ENCODE data around the gene PAXX.

PAXX gene

GRCh38 chr9:136982232-136983051, 9.8 kb upstream of the PAXX start, which contains the start of gene LCNL1:
TSS of gene LCNL1 (plus strand) at chr9:136982993. CDS start at chr9:136983587, 594 bp downstream.
- no peak for DNase-seq (ENCODE audit: low read depth in 2 of 2)

- no peak for DNase-seq (ENCODE audit: low read depth in 2 of 2)
These were observed 9.1 kb upstream of the PAXX start for GRCh38 chr9:136983167-136983566.

GRCh38 chr9:136983656-136984314, 8.4 kb upstream of the PAXX start:
- DNase-seq (ENCODE audit: low read depth in 2 of 2): no peak

- DNase-seq (ENCODE audit: low read depth in 2 of 2): no peak
These were observed 7.7 kb upstream of the PAXX start for GRCh38 chr9:136984464-136985026.

GRCh38 chr9:136985027-136985602, 7.1 kb upstream of the PAXX start:
- no peak for DNase-seq (ENCODE audit: low read depth in 2 of 2)

GRCh38 chr9:136985853-136986252, 6.4 kb upstream of the PAXX start:
- DNase-seq (ENCODE audit: low read depth in 2 of 2): no peak

- no peak for DNase-seq (ENCODE audit: low read depth in 2 of 2)
These were observed 3.4 kb upstream of the PAXX start for GRCh38 chr9:136988872-136989271.

GRCh38 chr9:136990242-136990911, 1.8 kb upstream of the PAXX start:
- no peak for DNase-seq (ENCODE audit: low read depth in 2 of 2)

- no peak for DNase-seq (ENCODE audit: low read depth in 2 of 2)
These were observed 672 bp downstream of the PAXX start for GRCh38 chr9:136992819-136993369.

GRCh38 chr9:136994180-136994887, 2.1 kb downstream of the PAXX start:
- no peak for DNase-seq (ENCODE audit: low read depth in 2 of 2)

- DNase-seq (ENCODE audit: low read depth in 2 of 2): no peak
These were observed 2.6 kb downstream of the PAXX start for GRCh38 chr9:136994888-136995230.

GRCh38 chr9:136995362-136995761, 3.1 kb downstream of the PAXX start:
- DNase-seq (ENCODE audit: low read depth in 2 of 2): no peak

- DNase-seq (ENCODE audit: low read depth in 2 of 2): no peak
These were observed 3.6 kb downstream of the PAXX start for GRCh38 chr9:136995772-136996311.

GRCh38 chr9:136996361-136997292, 4.4 kb downstream of the PAXX start, which contains the start of gene CLIC3:
TSS of gene CLIC3 (minus strand) at chr9:136996568. CDS start at chr9:136996543, 25 bp downstream.
- DNase-seq (ENCODE audit: low read depth in 2 of 2): peak; percentile 28 to 43

GRCh38 chr9:136997371-136997770, 5.1 kb downstream of the PAXX start:
- no peak for DNase-seq (ENCODE audit: low read depth in 2 of 2)

- DNase-seq (ENCODE audit: low read depth in 2 of 2): peak in 1 of 2 donors; percentile 25
These were observed 5.6 kb downstream of the PAXX start for GRCh38 chr9:136997830-136998234.

- DNase-seq (ENCODE audit: low read depth in 2 of 2): no peak
These were observed 8.1 kb downstream of the PAXX start for GRCh38 chr9:137000177-137000930.

- no peak for DNase-seq (ENCODE audit: low read depth in 2 of 2)
These were observed 9.8 kb downstream of the PAXX start for GRCh38 chr9:137001857-137002645.

Data from stimulated activated CD8-positive, alpha-beta memory T cell treated with anti-CD3 and anti-CD28 coated beads, Interleukin-2, amount 100 ng/mL, for 1 hour (primary cell).